Naive B cell (primary cell): ENCODE data around the gene KCTD14. TPM values are rescaled to one million over a fixed set of nuclear protein-coding genes. Genes with fewer than 3 reads are reported as not detected.

Experiments
- ATAC-seq, 2 donors: fragments of 150-1000 bp; cut with Tn5 transposase; 2 replicates each; pipeline ENCODE4 v1.10.0; 2021; ENCODE audit warnings: low read depth in 2 of 2, mild to moderate bottlenecking in 2 of 2, moderate library complexity in 2 of 2
- DNase-seq: peaks from one replicate; pipeline ENCODE4 v3.0.0; 2022
- H3K27ac Mint-ChIP-seq, 6 donors: one replicate each; pipeline ENCODE4 v1.8.0; 2020 to 2022; ENCODE audit warnings: mild to moderate bottlenecking in 6 of 6, mixed read lengths in 6 of 6, moderate library complexity in 5 of 6, inconsistent platforms in 2 of 6
- H3K27me3 Mint-ChIP-seq, 3 donors: one replicate each; pipeline ENCODE4 v1.8.0; 2021 to 2022; ENCODE audit warnings: mixed read lengths in 3 of 3, mild to moderate bottlenecking in 1 of 3
- H3K36me3 Mint-ChIP-seq, 2 donors: one replicate each; pipeline ENCODE4 v1.8.0; 2020 to 2022; ENCODE audit warnings: mixed read lengths in 2 of 2, inconsistent platforms in 1 of 2, mild to moderate bottlenecking in 1 of 2
- H3K4me1 Mint-ChIP-seq, 3 donors: one replicate each; pipeline ENCODE4 v1.8.0; 2020 to 2022; ENCODE audit warnings: mixed read lengths in 3 of 3, inconsistent platforms in 1 of 3, mild to moderate bottlenecking in 1 of 3, moderate library complexity in 1 of 3
- H3K4me3 Mint-ChIP-seq, 8 donors: one replicate each; pipeline ENCODE4 v1.8.0; 2020 to 2022; ENCODE audit warnings: mild to moderate bottlenecking in 8 of 8, mixed read lengths in 8 of 8, moderate library complexity in 8 of 8, inconsistent platforms in 2 of 8
- H3K9me3 Mint-ChIP-seq, 7 donors: one replicate each; pipeline ENCODE4 v1.8.0; 2020 to 2022; ENCODE audit warnings: mixed read lengths in 7 of 7, mild to moderate bottlenecking in 5 of 7, inconsistent platforms in 2 of 7, moderate library complexity in 1 of 7
- polyA plus RNA-seq, 6 donors: library from polyadenylated mRNA; unstranded; fragments of 300-500 nt; fragmentation: Illumina TruSeq; gene quantifications; one replicate each; pipeline ENCODE4 v1.2.3, GENCODE V29; 2021; ENCODE audit warnings: low read depth in 6 of 6

The KCTD14 gene
- polyA plus RNA-seq, 6 donors from 2014 or later = 0.38 TPM; not detected in 5

- H3K27me3 Mint-ChIP-seq = peaks cover 0 to 5% (median 4%) of the 10 kb centered on the region in 3 donors
- no peak for ATAC-seq
- peak overlapping the region in 1 of 8 donors; percentile 9 for H3K4me3 Mint-ChIP-seq
- peaks cover 9 to 13% (median 13%) of the 10 kb centered on the region in 3 donors for H3K4me1 Mint-ChIP-seq
- no peaks in the 10 kb centered on the region for H3K9me3 Mint-ChIP-seq
- H3K27ac Mint-ChIP-seq = peak overlapping the region in 2 of 6 donors; percentile 8 to 58
- no peak for DNase-seq
- no peaks in the 10 kb centered on the region for H3K36me3 Mint-ChIP-seq
Measured at GRCh38 chr11:78040691-78041379, 17.8 kb upstream of the KCTD14 start.

DNA sequence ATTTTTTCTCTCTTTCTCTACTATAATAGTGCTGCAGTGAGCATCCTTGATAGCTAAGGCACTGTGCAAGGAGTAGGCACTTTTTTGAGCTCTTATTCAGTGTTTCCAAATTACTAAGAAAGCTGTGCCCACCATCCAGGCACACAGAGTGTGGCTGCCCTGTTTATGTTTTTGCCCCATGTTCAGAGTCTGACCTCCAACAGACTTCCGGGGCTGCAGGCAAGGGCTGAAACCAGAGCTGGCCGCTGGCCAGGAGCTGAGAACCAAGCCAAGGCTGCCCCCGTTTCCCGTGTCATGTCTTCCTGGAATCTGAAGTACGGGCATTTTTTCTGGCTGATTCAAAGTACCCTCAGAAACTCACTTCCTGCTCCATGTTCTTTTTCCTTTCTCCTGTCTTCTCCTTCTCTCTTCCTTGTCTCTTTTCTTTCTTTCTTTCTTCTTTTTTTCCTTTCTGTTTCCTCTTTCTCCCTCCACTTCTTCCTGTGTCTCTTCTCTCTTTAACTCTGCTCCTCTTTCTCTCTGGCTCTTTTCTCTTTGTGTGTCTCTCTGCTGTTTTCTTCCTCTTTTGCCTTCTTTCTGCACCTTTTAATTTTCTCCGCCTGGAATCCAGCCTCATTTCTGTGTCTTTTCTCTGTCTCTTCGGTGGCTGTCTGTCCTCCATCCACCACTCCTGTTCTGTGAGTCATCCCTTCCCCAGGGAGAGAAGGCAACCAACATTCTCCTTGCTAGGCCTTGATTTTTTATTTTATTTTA lies 17.0 kb upstream of the KCTD14 start:
- ATAC-seq (no peak), DNase-seq (no peak)
- Mint-ChIP-seq H3K9me3 (no peaks in the 10 kb centered on the region), H3K27ac (peak overlapping the region in 5 of 6 donors; percentile 6 to 63 (median 39)), H3K27me3 (peaks cover 0 to 5% (median 4%) of the 10 kb centered on the region in 3 donors), H3K36me3 (no peaks in the 10 kb centered on the region), H3K4me3 (peak overlapping the region in 3 of 8 donors; percentile 9 to 44 (median 23)), H3K4me1 (peaks cover 9% of the 10 kb centered on the region in 3 donors)

DNA sequence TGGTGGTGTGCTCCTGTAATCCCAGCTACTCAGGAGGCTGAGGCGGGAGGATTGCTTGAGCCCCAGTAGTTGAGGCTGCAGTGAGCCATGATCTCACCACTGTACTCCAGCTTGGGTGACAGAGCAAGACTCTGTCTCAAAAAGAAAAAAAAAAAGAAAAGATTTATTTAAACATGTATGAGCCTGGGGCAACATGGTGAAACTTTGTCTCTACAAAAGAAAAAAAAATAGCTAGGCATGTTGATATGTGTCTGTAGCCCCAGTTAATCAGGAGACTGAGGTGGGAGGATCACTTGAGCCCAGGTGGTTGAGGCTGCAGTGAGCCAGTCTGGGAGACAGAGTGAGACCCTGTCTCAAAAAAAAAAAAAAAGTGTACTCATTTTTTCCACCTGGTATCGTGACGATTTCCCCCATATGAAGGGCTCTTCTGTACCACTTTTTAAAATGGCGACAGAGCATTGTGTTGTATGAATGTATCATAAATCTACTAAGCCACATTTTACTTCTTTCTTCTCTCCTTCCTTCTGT lies 16.4 kb upstream of the KCTD14 start:
- DNase-seq (no peak), ATAC-seq (no peak)
- H3K36me3 Mint-ChIP-seq = no peaks in the 10 kb centered on the region
- peaks cover 9 to 10% (median 10%) of the 10 kb centered on the region in 3 donors for H3K4me1 Mint-ChIP-seq
- no peaks in the 10 kb centered on the region for H3K9me3 Mint-ChIP-seq
- peaks cover 3 to 5% (median 4%) of the 10 kb centered on the region in 3 donors for H3K27me3 Mint-ChIP-seq
- no peak overlapping the region for H3K4me3 Mint-ChIP-seq
- H3K27ac Mint-ChIP-seq = peak overlapping the region in 2 of 6 donors; percentile 8 to 57

GRCh38 chr11:78038697-78039313 lies 15.7 kb upstream of the KCTD14 start:
- peaks cover 0 to 8% (median 5%) of the 10 kb centered on the region in 3 donors for H3K27me3 Mint-ChIP-seq
- H3K27ac Mint-ChIP-seq = no peak overlapping the region
- H3K9me3 Mint-ChIP-seq = no peaks in the 10 kb centered on the region
- peaks cover 9 to 13% (median 12%) of the 10 kb centered on the region in 3 donors for H3K4me1 Mint-ChIP-seq
- ATAC-seq (no peak), DNase-seq (no peak)
- no peaks in the 10 kb centered on the region for H3K36me3 Mint-ChIP-seq
- H3K4me3 Mint-ChIP-seq = no peak overlapping the region

GRCh38 chr11:78037825-78038620 lies 14.9 kb upstream of the KCTD14 start:
- no peaks in the 10 kb centered on the region for H3K9me3 Mint-ChIP-seq
- H3K4me3 Mint-ChIP-seq = no peak overlapping the region
- ATAC-seq (no peak), DNase-seq (no peak)
- H3K4me1 Mint-ChIP-seq = peaks cover 9 to 13% (median 12%) of the 10 kb centered on the region in 3 donors
- H3K27ac Mint-ChIP-seq = peak overlapping the region in 3 of 6 donors; percentile 56 to 76 (median 65)
- H3K27me3 Mint-ChIP-seq = peaks cover 0 to 8% (median 0%) of the 10 kb centered on the region in 3 donors
- H3K36me3 Mint-ChIP-seq = no peaks in the 10 kb centered on the region

GRCh38 chr11:78037056-78037455 lies 14.0 kb upstream of the KCTD14 start:
- no peaks in the 10 kb centered on the region for H3K9me3 Mint-ChIP-seq
- DNase-seq (no peak), ATAC-seq (no peak)
- no peaks in the 10 kb centered on the region for H3K36me3 Mint-ChIP-seq
- H3K4me3 Mint-ChIP-seq = no peak overlapping the region
- H3K27me3 Mint-ChIP-seq = peaks cover 0 to 8% (median 0%) of the 10 kb centered on the region in 3 donors
- peak overlapping the region in 1 of 6 donors; percentile 47 for H3K27ac Mint-ChIP-seq
- H3K4me1 Mint-ChIP-seq = peaks cover 9 to 13% (median 12%) of the 10 kb centered on the region in 3 donors

GRCh38 chr11:78036313-78036712 lies 13.2 kb upstream of the KCTD14 start:
- ATAC-seq = no peak

DNA sequence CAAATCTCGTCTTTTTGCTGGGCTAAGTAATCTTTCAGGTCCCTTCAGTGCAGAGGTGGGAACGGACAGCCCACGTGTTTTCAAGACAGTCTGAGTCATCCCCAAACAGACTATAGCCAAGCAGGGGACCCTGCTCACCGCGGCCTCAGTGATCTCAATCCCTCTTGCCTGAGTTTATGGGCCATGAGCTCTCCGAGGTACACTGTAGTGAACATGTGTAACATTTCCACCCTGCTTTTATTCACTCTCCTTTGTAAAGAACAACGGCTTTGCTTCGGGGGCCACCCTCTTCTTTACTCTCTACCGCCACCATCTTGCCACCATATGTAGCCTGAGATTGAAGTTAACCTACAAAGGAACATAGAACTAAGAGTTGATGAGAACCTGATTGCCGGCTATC lies 11.5 kb upstream of the KCTD14 start:
- H3K9me3 Mint-ChIP-seq = no peaks in the 10 kb centered on the region
- peaks cover 0 to 8% (median 4%) of the 10 kb centered on the region in 3 donors for H3K27me3 Mint-ChIP-seq

More at GRCh38 chr11:78036313-78036712, 13.2 kb upstream of the KCTD14 start:
- H3K4me3 Mint-ChIP-seq = no peak overlapping the region
- H3K4me1 Mint-ChIP-seq = peaks cover 9 to 13% (median 12%) of the 10 kb centered on the region in 3 donors
- DNase-seq = no peak
- H3K27ac Mint-ChIP-seq = peak overlapping the region in 1 of 6 donors; percentile 1
- no peaks in the 10 kb centered on the region for H3K9me3 Mint-ChIP-seq
- no peaks in the 10 kb centered on the region for H3K36me3 Mint-ChIP-seq
- H3K27me3 Mint-ChIP-seq = peaks cover 0 to 8% (median 0%) of the 10 kb centered on the region in 3 donors

GRCh38 chr11:78033040-78033439 lies 10.0 kb upstream of the KCTD14 start:
- Mint-ChIP-seq H3K27me3 (peaks cover 0 to 8% (median 4%) of the 10 kb centered on the region in 3 donors), H3K9me3 (peaks cover 0 to under 1% (median 0%) of the 10 kb centered on the region in 7 donors), H3K4me3 (no peak overlapping the region), H3K27ac (peak overlapping the region in 1 of 6 donors; percentile 20), H3K4me1 (peaks cover 0 to 4% (median 3%) of the 10 kb centered on the region in 3 donors), H3K36me3 (no peaks in the 10 kb centered on the region)
- no peak for ATAC-seq
- no peak for DNase-seq

More for the DNA sequence above, 11.5 kb upstream of the KCTD14 start:
- Mint-ChIP-seq H3K36me3 (no peaks in the 10 kb centered on the region), H3K27ac (peak overlapping the region in 1 of 6 donors; percentile 27), H3K4me3 (no peak overlapping the region), H3K4me1 (peaks cover under 1 to 5% (median 4%) of the 10 kb centered on the region in 3 donors)
- ATAC-seq (no peak), DNase-seq (no peak)

- H3K9me3 Mint-ChIP-seq = peaks cover 0 to 5% (median 0%) of the 10 kb centered on the region in 7 donors
- peaks cover 0 to 8% (median 4%) of the 10 kb centered on the region in 3 donors for H3K27me3 Mint-ChIP-seq
- DNase-seq = no peak
- peaks cover 0 to 4% (median 3%) of the 10 kb centered on the region in 3 donors for H3K4me1 Mint-ChIP-seq
- no peaks in the 10 kb centered on the region for H3K36me3 Mint-ChIP-seq
- no peak for ATAC-seq
- H3K27ac Mint-ChIP-seq = no peak overlapping the region
- H3K4me3 Mint-ChIP-seq = no peak overlapping the region
Measured at GRCh38 chr11:78032090-78032489, 9.0 kb upstream of the KCTD14 start.

DNA sequence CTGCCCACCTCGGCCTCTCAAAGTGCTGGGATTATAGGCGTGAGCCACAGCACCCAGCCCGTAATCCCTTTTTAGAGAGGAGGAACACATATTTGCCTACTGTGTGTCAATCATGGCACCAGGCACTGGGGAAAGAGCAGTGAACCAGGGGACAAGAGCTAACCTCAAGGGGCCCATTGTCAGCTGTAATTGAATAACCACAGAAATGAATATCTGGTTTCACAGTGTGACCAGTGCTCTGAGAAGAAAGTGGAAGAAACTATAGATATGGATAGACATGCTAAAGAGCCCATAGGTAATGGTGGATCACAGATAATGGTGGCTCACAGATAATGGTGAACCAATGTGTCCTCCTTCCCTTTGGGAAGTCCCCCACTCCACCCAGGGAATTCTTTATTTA lies 8.6 kb upstream of the KCTD14 start:
- DNase-seq = no peak
- peaks cover 0 to 8% (median 4%) of the 10 kb centered on the region in 3 donors for H3K27me3 Mint-ChIP-seq
- no peaks in the 10 kb centered on the region for H3K36me3 Mint-ChIP-seq

More for the DNA sequence above, 8.6 kb upstream of the KCTD14 start:
- Mint-ChIP-seq H3K9me3 (peaks cover 0 to 5% (median 0%) of the 10 kb centered on the region in 7 donors), H3K4me1 (peaks cover 0 to 4% (median 3%) of the 10 kb centered on the region in 3 donors), H3K27ac (no peak overlapping the region), H3K4me3 (no peak overlapping the region)
- ATAC-seq = no peak
